Hematopoietic multipotent progenitor cell treated with erythropoietin and hydrocortisone succinate and interleukin-3 and kit ligand, for 4 days (in vitro differentiated cells): ENCODE results near the gene FFAR4.
A peak's percentile ranks its signal among the peaks of the same experiment; 100 is the strongest.

ENCODE experiments used
- DNase-seq: peaks from one replicate; pipeline ENCODE4 v3.0.0-alpha.2; 2015

FFAR4 gene

GRCh38 chr10:93573051-93573909 lies 6.8 kb downstream of the FFAR4 start:
- DNase-seq = peak; percentile 64

- no peak for DNase-seq
Measured at GRCh38 chr10:93573924-93574323, 7.5 kb downstream of the FFAR4 start.

- no peak for DNase-seq
Measured at GRCh38 chr10:93576888-93577287, 10.4 kb downstream of the FFAR4 start.

GRCh38 chr10:93577565-93577964 lies 11.1 kb downstream of the FFAR4 start:
- DNase-seq = no peak

- DNase-seq = no peak
Measured at GRCh38 chr10:93579089-93579488, 12.6 kb downstream of the FFAR4 start.

GRCh38 chr10:93579985-93580711 lies 13.7 kb downstream of the FFAR4 start:
- no peak for DNase-seq

GRCh38 chr10:93580828-93581227 lies 14.4 kb downstream of the FFAR4 start:
- DNase-seq = no peak

GRCh38 chr10:93584445-93584844 lies 18.0 kb downstream of the FFAR4 start:
- DNase-seq = no peak

- DNase-seq = no peak
Measured at GRCh38 chr10:93589648-93590562, 23.4 kb downstream of the FFAR4 start.

- DNase-seq = no peak
Measured at GRCh38 chr10:93590638-93591037, 24.2 kb downstream of the FFAR4 start.

- no peak for DNase-seq
Measured at GRCh38 chr10:93591065-93591808, 24.8 kb downstream of the FFAR4 start.

- no peak for DNase-seq
Measured at GRCh38 chr10:93593254-93593653, 26.8 kb downstream of the FFAR4 start.

- DNase-seq = no peak
Measured at GRCh38 chr10:93593749-93594148, 27.3 kb downstream of the FFAR4 start.

- no peak for DNase-seq
Measured at GRCh38 chr10:93594518-93594917, 28.1 kb downstream of the FFAR4 start.

- no peak for DNase-seq
Measured at GRCh38 chr10:93595378-93596161, 29.1 kb downstream of the FFAR4 start.

- DNase-seq = no peak
Measured at GRCh38 chr10:93596539-93596938, 30.1 kb downstream of the FFAR4 start.

GRCh38 chr10:93597075-93597599 lies 30.7 kb downstream of the FFAR4 start:
- DNase-seq = no peak

- no peak for DNase-seq
Measured at GRCh38 chr10:93598157-93598556, 31.7 kb downstream of the FFAR4 start.

GRCh38 chr10:93599335-93599734 lies 32.9 kb downstream of the FFAR4 start:
- DNase-seq = no peak

GRCh38 chr10:93599778-93600177 lies 33.3 kb downstream of the FFAR4 start:
- DNase-seq = no peak

- peak; percentile 38 for DNase-seq
Measured at GRCh38 chr10:93600446-93601145, 34.1 kb downstream of the FFAR4 start.
